HCT116 (cell line): ENCODE measurements around the gene VWA1. TPM values are rescaled to one million over a fixed set of nuclear protein-coding genes. Genes with fewer than 3 reads are reported as not detected.

ENCODE experiments used
- ATAC-seq: fragments of 200-7000 bp; cut with Tn5 transposase; 2 replicates; pipeline ENCODE4 v1.9.1; 2020; ENCODE audit warnings: mild to moderate bottlenecking, moderate library complexity
- BruUV-seq: library from RNA; stranded (reverse); fragments of 400-500 nt; replicated peaks from 2 replicates; lab custom pipeline; 2021; lab: Mats Ljungman, UMichigan
- CTCF ChIA-PET: fragments of 300-600 bp; sonication (Branson Sonifier 250); formaldehyde crosslinking; loops from one replicate; lab custom pipeline; 2021; ENCODE audit warnings: antibody characterized with exemption; lab: Charles Lee
- POLR2A ChIA-PET: fragments of 300-600, 350-600 bp; sonication (Branson Sonifier 250); formaldehyde crosslinking; loops from one replicate; lab custom pipeline; 2021; ENCODE audit warnings: antibody characterized with exemption; lab: Charles Lee
- RAD21 ChIA-PET, 2 experiments: fragments of 300-600 bp; sonication (Branson Sonifier 250); formaldehyde crosslinking; loops; one replicate each; lab custom pipeline; 2023; ENCODE audit warnings: low total read pairs in 2 of 2; ENCODE audit not compliant: uncharacterized antibody in 2 of 2, unreplicated experiment in 2 of 2, low non-redundant PET in 1 of 2; lab: Charles Lee
- DNase-seq: peaks from one replicate; pipeline ENCODE4 v3.0.0-alpha.2; 2010; ENCODE audit warnings: low read depth, low spot score
- H2AFZ ChIP-seq: fragments of 200-600 bp; shearing (Covaris generic), sonication (generic); 2 replicates; pipeline ENCODE4 v1.6.1; 2017; ENCODE audit warnings: low read depth, mixed run types, mixed read lengths, antibody characterized with exemption, low read length; ENCODE audit not compliant: poor library complexity, severe bottlenecking
- H3K27ac ChIP-seq: 2 replicates; pipeline ENCODE4 v1.5.1; 2012; ENCODE audit warnings: low read depth, low read length
- H3K27me3 ChIP-seq: fragments of 200-600 bp; sonication (generic); 2 replicates; pipeline ENCODE4 v1.6.1; 2016; ENCODE audit warnings: mixed run types, low read length, mixed read lengths; ENCODE audit not compliant: insufficient read depth
- H3K36me3 ChIP-seq, 2 experiments: fragments of 200-500 bp in 1 of 2; fragments of 200-600 bp in 1 of 2; sonication (Bioruptor generic) in 1 of 2; sonication (generic) in 1 of 2; 2 replicates each; pipeline versions ENCODE4 v1.5.1 to v1.6.1; 2014 to 2016; ENCODE audit warnings: low read length in 2 of 2, inconsistent platforms in 1 of 2, mixed read lengths in 1 of 2, mixed run types in 1 of 2; ENCODE audit not compliant: insufficient read depth in 2 of 2, control insufficient read depth in 1 of 2
- H3K4me1 ChIP-seq, 2 experiments: fragments of 200-600 bp in 1 of 2; sonication (generic) in 1 of 2; 2 replicates each; pipeline versions ENCODE4 v1.5.1 to v1.6.1; 2012 to 2017; ENCODE audit warnings: low read length in 2 of 2, inconsistent platforms in 1 of 2, mild to moderate bottlenecking in 1 of 2, mixed read lengths in 1 of 2, mixed run types in 1 of 2, moderate library complexity in 1 of 2; ENCODE audit not compliant: insufficient read depth in 2 of 2, control insufficient read depth in 1 of 2
- H3K4me2 ChIP-seq: fragments of 200-600 bp; sonication (generic); 2 replicates; pipeline ENCODE4 v1.6.1; 2017; ENCODE audit warnings: mixed run types, low read length, mixed read lengths
- H3K4me3 ChIP-seq, 2 experiments: fragments of 200-600 bp in 1 of 2; sonication (generic) in 1 of 2; replicated peaks in 1 of 2; 2 replicates each; pipeline ENCODE4 v1.5.1; 2011 to 2016; ENCODE audit warnings: low read length in 2 of 2, control low read depth in 1 of 2, low read depth in 1 of 2, mild to moderate bottlenecking in 1 of 2, mixed read lengths in 1 of 2, mixed run types in 1 of 2
- H3K79me2 ChIP-seq: fragments of 200-600 bp; sonication (generic); 2 replicates; pipeline ENCODE4 v1.6.1; 2017; ENCODE audit warnings: mild to moderate bottlenecking, mixed run types, low read length, moderate library complexity, mixed read lengths; ENCODE audit not compliant: insufficient read depth
- H3K9ac ChIP-seq: fragments of 200-600 bp; sonication (generic); 2 replicates; pipeline ENCODE4 v1.6.1; 2016; ENCODE audit warnings: low read length, mixed read lengths
- H3K9me2 ChIP-seq: fragments of 200-600 bp; sonication (generic), shearing (Covaris generic); 2 replicates; pipeline ENCODE4 v1.6.1; 2017; ENCODE audit warnings: mixed run types, mild to moderate bottlenecking, moderate library complexity; ENCODE audit not compliant: insufficient read depth
- H3K9me3 ChIP-seq, 2 experiments: fragments of 200-500 bp in 1 of 2; fragments of 200-600 bp in 1 of 2; sonication (Bioruptor generic) in 1 of 2; sonication (generic) in 1 of 2; 2 replicates each; pipeline ENCODE4 v1.6.1; 2014 to 2017; ENCODE audit warnings: low read length in 2 of 2, mixed read lengths in 2 of 2, inconsistent platforms in 1 of 2, low read depth in 1 of 2, mild to moderate bottlenecking in 1 of 2, mixed run types in 1 of 2, moderate library complexity in 1 of 2; ENCODE audit not compliant: control insufficient read depth in 1 of 2, insufficient read depth in 1 of 2
- H4K20me1 ChIP-seq: fragments of 200-600 bp; sonication (generic), shearing (Covaris generic); 2 replicates; pipeline ENCODE4 v1.6.1; 2017; ENCODE audit warnings: mixed run types, mild to moderate bottlenecking, moderate library complexity; ENCODE audit not compliant: insufficient read depth
- CBX3 ChIP-seq: IDR thresholded peaks from 2 replicates; pipeline ENCODE4 v1.6.1; 2012; ENCODE audit warnings: low read depth
- CEBPB ChIP-seq: IDR thresholded peaks from 2 replicates; pipeline ENCODE4 v1.6.1; 2012; ENCODE audit warnings: low read depth
- ELF1 ChIP-seq: IDR thresholded peaks from 2 replicates; pipeline ENCODE4 v1.6.1; 2012; ENCODE audit warnings: low read depth, borderline replicate concordance
- EZH2 ChIP-seq: fragments of 200-600 bp; sonication (generic); IDR thresholded peaks from 2 replicates; pipeline ENCODE4 v1.6.1; 2017; ENCODE audit warnings: antibody characterized with exemption, mixed run types
- EZH2phosphoT487 ChIP-seq: fragments of 200-600 bp; IDR thresholded peaks from 2 replicates; pipeline ENCODE4 v1.6.1; 2018; ENCODE audit warnings: antibody characterized with exemption, borderline replicate concordance
- FOSL1 ChIP-seq: IDR thresholded peaks from 2 replicates; pipeline ENCODE4 v1.6.1; 2012; ENCODE audit warnings: low read depth
- JUND ChIP-seq: IDR thresholded peaks from 2 replicates; pipeline ENCODE4 v1.6.1; 2012
- POLR2A ChIP-seq: IDR thresholded peaks from 2 replicates; pipeline ENCODE4 v1.7.0; 2011; ENCODE audit warnings: borderline replicate concordance; ENCODE audit not compliant: insufficient read depth, insufficient read length; ENCODE audit errors: extremely low read depth
- POLR2AphosphoS5 ChIP-seq: IDR thresholded peaks from 2 replicates; pipeline ENCODE4 v1.6.1; 2011; ENCODE audit warnings: mild to moderate bottlenecking, low read depth, low read length, moderate library complexity
- RAD21 ChIP-seq: IDR thresholded peaks from 2 replicates; pipeline ENCODE4 v1.6.1; 2012; ENCODE audit warnings: low read depth, mild to moderate bottlenecking
- SP1 ChIP-seq: IDR thresholded peaks from 2 replicates; pipeline ENCODE4 v1.6.1; 2012; ENCODE audit warnings: low read depth
- TCF7L2 ChIP-seq: IDR thresholded peaks from 2 replicates; pipeline ENCODE4 v1.7.0; 2011; ENCODE audit warnings: borderline replicate concordance, inconsistent platforms; ENCODE audit not compliant: insufficient read depth, insufficient read length; ENCODE audit errors: extremely low read depth
- YY1 ChIP-seq: IDR thresholded peaks from 2 replicates; pipeline ENCODE4 v1.6.1; 2011; ENCODE audit warnings: low read length, low read depth, moderate library complexity, mild to moderate bottlenecking; ENCODE audit not compliant: insufficient replicate concordance; ENCODE audit errors: extremely low read depth
- ZFX ChIP-seq: fragments of 450-650 bp; IDR thresholded peaks from 2 replicates; pipeline ENCODE4 v1.6.1; 2017
- ZNF274 ChIP-seq: fragments of 200-500 bp; sonication (Bioruptor generic); IDR thresholded peaks from 2 replicates; pipeline ENCODE4 v1.6.1; 2014; ENCODE audit warnings: mild to moderate bottlenecking, low read depth, low read length, inconsistent platforms
- intact Hi-C: fragments of 100-400 bp; cut with micrococcal nuclease; formaldehyde crosslinking; loops from 2 replicates; pipeline ENCODE4 v1.10.0; 2022
- total RNA-seq: library from RNA; stranded (reverse); gene quantifications from one replicate; pipeline ENCODE4 v1.2.1, GENCODE V29; 2021; ENCODE audit not compliant: unreplicated experiment
- TF ChIP-seq, protein P1 (sequence below), 3 experiments: fragments of 200-600 bp in 1 of 3; sonication (generic) in 1 of 3; IDR thresholded peaks in 2 of 3; conservative IDR thresholded peaks in 1 of 3; 2 replicates each; pipeline ENCODE4 v1.5.1; 2012 to 2017; ENCODE audit warnings: low read depth in 2 of 3, low read length in 2 of 3, antibody characterized with exemption in 1 of 3, borderline replicate concordance in 1 of 3, control low read depth in 1 of 3, mild to moderate bottlenecking in 1 of 3, mixed read lengths in 1 of 3, mixed run types in 1 of 3, moderate library complexity in 1 of 3; ENCODE audit not compliant: insufficient read depth in 1 of 3
- TF ChIP-seq, protein P2 (sequence below): IDR thresholded peaks from 2 replicates; pipeline ENCODE4 v1.6.1; 2012
- TF ChIP-seq, protein P3 (sequence below): IDR thresholded peaks from 2 replicates; pipeline ENCODE4 v1.6.1; 2012

The VWA1 gene
- total RNA-seq, 1 experiment from 2014 or later: 50.6 TPM

DNA sequence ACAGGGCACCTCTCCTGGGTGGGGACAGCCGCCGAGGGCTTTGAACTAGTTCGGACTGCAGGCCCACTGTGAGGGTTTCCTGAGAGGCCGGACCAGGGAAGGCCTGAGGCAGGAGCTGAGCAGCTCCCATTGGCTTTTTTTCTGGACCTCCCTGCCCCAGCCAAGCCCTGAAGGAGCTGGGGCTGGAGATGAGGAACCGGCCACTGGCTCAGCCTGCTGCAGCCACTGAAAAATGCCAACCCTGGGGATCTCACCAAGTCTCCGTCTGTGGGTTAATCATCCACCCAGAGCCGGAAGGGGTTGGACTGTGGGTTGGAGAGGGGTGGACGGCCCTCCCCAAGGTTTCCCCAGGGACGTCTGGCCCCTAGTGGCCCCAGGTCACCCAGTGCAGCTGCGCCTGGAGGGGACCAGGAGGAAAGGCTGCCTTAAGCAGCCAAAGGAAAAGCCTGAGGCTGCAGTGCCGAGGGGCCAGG lies 2.5 kb downstream of the VWA1 start:
- peaks cover 35 to 52% of the 10 kb centered on the region in 2 experiments for H3K4me1 ChIP-seq
- no peak overlapping the region for H2AFZ ChIP-seq
- H3K4me3 ChIP-seq: no peak overlapping the region
- POLR2A ChIA-PET: no interaction called here
- intact Hi-C loops: no loop called here
- TF ChIP-seq POLR2A: no peak
- TF ChIP-seq CBX3: no peak
- TF ChIP-seq, protein P1, sequence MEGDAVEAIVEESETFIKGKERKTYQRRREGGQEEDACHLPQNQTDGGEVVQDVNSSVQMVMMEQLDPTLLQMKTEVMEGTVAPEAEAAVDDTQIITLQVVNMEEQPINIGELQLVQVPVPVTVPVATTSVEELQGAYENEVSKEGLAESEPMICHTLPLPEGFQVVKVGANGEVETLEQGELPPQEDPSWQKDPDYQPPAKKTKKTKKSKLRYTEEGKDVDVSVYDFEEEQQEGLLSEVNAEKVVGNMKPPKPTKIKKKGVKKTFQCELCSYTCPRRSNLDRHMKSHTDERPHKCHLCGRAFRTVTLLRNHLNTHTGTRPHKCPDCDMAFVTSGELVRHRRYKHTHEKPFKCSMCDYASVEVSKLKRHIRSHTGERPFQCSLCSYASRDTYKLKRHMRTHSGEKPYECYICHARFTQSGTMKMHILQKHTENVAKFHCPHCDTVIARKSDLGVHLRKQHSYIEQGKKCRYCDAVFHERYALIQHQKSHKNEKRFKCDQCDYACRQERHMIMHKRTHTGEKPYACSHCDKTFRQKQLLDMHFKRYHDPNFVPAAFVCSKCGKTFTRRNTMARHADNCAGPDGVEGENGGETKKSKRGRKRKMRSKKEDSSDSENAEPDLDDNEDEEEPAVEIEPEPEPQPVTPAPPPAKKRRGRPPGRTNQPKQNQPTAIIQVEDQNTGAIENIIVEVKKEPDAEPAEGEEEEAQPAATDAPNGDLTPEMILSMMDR (IDR thresholded peaks at IDR 0.05 in 2 of 3, conservative IDR thresholded peaks at IDR 0.05 in 1 of 3; ENCODE audit: borderline replicate concordance in 1 of 3, insufficient read depth in 1 of 3, low read depth in 2 of 3, low read length in 2 of 3): no peak
- TF ChIP-seq EZH2phosphoT487: no peak
- no peak for TF ChIP-seq POLR2AphosphoS5
- TF ChIP-seq SP1: no peak
- TF ChIP-seq RAD21: no peak
- no peak for TF ChIP-seq EZH2
- TF ChIP-seq YY1: no peak
- no peak for TF ChIP-seq JUND
- no peak for TF ChIP-seq CEBPB
- TF ChIP-seq ZFX: no peak
- no peak for TF ChIP-seq ELF1
- no peak for TF ChIP-seq ZNF274
- no peak for TF ChIP-seq FOSL1
- TF ChIP-seq, protein P2, sequence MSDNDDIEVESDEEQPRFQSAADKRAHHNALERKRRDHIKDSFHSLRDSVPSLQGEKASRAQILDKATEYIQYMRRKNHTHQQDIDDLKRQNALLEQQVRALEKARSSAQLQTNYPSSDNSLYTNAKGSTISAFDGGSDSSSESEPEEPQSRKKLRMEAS: no peak
- TF ChIP-seq, protein P3, sequence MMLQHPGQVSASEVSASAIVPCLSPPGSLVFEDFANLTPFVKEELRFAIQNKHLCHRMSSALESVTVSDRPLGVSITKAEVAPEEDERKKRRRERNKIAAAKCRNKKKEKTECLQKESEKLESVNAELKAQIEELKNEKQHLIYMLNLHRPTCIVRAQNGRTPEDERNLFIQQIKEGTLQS: no peak
- no peak for TF ChIP-seq TCF7L2
- TF ChIP-seq, all 23 proteins: peak for 0
- H3K27me3 ChIP-seq: no peaks in the 10 kb centered on the region
- H3K9ac ChIP-seq: no peak overlapping the region
- ATAC-seq: no peak
- ChIA-PET CTCF (no interaction called here), RAD21 (no interaction called here)
- H3K9me2 ChIP-seq: no peaks in the 10 kb centered on the region
- H4K20me1 ChIP-seq: no peaks in the 10 kb centered on the region
- peak overlapping the region; percentile 29; the same call in 1 of the 2 replicates for H3K27ac ChIP-seq
- H3K79me2 ChIP-seq: peaks cover 33% of the 10 kb centered on the region; the same call in 1 of the 2 replicates
- H3K9me3 ChIP-seq: no peaks in the 10 kb centered on the region
- no peaks in the 10 kb centered on the region for H3K36me3 ChIP-seq
- DNase-seq: no peak
- H3K4me2 ChIP-seq: no peak overlapping the region
- BruUV-seq: no TSS peak
